Measurements from ENCODE around the gene GJB3.
"Not testable (repeated sequence)": the region's sequence is repeated elsewhere in the genome, so short reads cannot be mapped to it uniquely, and the experiment has no call there.

GJB3 gene

DNA sequence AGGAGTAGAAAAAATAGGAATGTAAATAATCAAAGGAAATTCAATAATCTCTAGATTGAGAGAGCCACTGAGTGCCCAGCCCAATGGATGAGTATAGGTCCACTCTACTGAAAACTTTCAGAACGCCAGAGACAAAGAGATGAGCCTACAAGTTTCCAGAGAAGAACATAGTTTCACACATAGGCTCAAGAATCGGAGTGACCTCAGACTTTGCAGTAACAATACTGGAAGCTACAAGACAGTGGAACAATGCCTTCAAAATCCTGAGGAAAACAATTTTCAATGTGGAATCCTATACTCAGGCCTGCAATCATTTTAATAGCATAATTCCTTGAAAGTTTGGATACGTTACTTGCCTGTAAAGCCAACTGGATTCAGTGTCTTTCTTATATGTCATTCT, 22.8 kb downstream of the GJB3 start:
- Histone ChIP-seq H3K27me3 (no peaks in the 10 kb centered on the region), H3K9me3 (no peaks in the 10 kb centered on the region), H3K27ac (no peak overlapping the region), H3K4me1 (ENCODE audit: control insufficient read depth in 1 of 2, insufficient read depth in 1 of 2, low read depth in 1 of 2, low read length in 1 of 2) (no peaks in the 10 kb centered on the region), H3K4me3 (ENCODE audit: low read depth in 1 of 2, low read length in 1 of 2) (no peak overlapping the region), H3K36me3 (no peaks in the 10 kb centered on the region)
- TF ChIP-seq, protein P1, sequence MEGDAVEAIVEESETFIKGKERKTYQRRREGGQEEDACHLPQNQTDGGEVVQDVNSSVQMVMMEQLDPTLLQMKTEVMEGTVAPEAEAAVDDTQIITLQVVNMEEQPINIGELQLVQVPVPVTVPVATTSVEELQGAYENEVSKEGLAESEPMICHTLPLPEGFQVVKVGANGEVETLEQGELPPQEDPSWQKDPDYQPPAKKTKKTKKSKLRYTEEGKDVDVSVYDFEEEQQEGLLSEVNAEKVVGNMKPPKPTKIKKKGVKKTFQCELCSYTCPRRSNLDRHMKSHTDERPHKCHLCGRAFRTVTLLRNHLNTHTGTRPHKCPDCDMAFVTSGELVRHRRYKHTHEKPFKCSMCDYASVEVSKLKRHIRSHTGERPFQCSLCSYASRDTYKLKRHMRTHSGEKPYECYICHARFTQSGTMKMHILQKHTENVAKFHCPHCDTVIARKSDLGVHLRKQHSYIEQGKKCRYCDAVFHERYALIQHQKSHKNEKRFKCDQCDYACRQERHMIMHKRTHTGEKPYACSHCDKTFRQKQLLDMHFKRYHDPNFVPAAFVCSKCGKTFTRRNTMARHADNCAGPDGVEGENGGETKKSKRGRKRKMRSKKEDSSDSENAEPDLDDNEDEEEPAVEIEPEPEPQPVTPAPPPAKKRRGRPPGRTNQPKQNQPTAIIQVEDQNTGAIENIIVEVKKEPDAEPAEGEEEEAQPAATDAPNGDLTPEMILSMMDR (IDR thresholded peaks at IDR 0.05), result no peak

DNA sequence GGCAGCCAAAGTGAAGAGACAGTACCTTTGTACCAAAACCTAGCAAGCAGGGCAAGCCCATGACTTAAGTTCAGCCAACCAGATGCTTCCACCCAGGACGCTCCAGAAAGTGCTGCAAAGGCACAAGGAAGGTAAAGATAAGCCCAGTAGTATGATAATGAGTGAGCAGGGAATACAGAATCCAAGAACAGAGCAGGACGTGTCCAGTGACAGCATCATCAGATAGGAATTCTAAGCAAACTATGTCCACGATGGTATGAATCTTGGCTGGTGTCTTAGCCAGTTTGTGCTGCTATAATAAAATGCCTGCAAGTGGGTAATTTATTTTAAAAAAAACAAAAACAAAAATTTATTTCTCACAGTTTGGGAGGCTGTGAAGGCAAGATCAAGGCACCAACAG, 25.4 kb downstream of the GJB3 start:
- no peaks in the 10 kb centered on the region for H3K4me1 ChIP-seq (ENCODE audit: control insufficient read depth in 1 of 2, insufficient read depth in 1 of 2, low read depth in 1 of 2, low read length in 1 of 2)
- no peaks in the 10 kb centered on the region for H3K27me3 ChIP-seq
- no peak overlapping the region for H3K4me3 ChIP-seq (ENCODE audit: low read depth in 1 of 2, low read length in 1 of 2)
- H3K36me3 ChIP-seq, result no peaks in the 10 kb centered on the region
- H3K9me3 ChIP-seq, result no peaks in the 10 kb centered on the region
- H3K27ac ChIP-seq, result no peak overlapping the region
- TF ChIP-seq, protein P1 (IDR thresholded peaks at IDR 0.05), result no peak

DNA sequence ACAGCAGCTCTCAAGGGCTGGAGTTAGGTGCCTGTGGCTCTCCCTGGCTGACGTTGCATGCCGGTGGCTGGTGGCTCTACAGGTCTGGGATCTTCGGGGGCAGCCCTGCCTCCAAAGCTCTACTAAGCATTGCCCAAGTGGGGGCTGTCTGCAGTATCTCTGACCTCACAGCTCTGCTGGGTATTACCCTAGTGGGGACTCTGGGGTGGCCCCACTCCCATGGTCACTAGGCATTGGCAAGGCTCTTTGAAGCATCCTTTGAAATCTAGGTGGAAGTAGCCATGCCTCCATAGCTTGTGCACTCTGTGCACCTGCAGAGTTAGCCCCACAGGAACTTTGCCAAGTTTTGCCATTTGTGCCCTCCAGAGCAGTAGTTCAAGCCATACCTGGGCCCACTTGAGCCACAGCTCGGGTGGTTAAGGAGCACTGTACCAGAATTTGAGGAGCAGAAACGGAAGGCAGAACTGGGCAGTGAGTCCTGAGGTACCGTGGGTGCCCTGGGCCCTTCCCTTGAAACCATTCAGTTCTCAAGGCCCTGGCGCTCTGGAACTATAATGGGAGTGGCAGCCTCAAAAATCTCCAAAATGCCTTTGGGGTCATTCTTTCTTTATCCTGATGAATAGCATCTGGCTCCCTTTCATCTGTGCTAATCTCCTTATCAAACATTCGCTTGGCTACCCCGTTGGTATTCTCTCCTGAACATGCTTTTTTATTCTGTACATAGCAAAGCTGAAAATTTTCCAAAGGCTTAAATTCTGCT, 27.2 kb downstream of the GJB3 start:
- Histone ChIP-seq H3K27ac (no peak overlapping the region), H3K36me3 (no peaks in the 10 kb centered on the region), H3K9me3 (no peaks in the 10 kb centered on the region), H3K4me1 (ENCODE audit: control insufficient read depth in 1 of 2, insufficient read depth in 1 of 2, low read depth in 1 of 2, low read length in 1 of 2) (no peaks in the 10 kb centered on the region), H3K27me3 (no peaks in the 10 kb centered on the region), H3K4me3 (ENCODE audit: low read depth in 1 of 2, low read length in 1 of 2) (no peak overlapping the region)
- TF ChIP-seq, protein P1 (IDR thresholded peaks at IDR 0.05), result no peak

DNA sequence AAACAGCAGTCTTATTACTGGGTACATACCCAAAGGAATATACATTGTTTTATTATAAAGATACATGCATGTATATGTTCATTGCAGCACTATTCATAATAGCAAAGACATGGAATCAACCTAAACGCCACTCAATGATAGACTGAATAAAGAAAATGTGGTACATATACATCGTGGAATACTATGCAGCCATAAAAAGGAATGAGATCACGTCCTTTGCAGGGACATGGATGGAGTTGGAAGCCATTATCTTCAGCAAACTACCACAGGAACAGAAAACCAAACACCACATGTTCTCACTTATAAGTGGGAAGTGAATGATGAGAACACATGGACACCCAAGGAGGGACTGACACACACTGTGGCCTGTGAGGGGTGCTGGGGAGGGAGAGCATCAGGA, 29.8 kb downstream of the GJB3 start:
- H3K4me1 ChIP-seq (ENCODE audit: control insufficient read depth in 1 of 2, insufficient read depth in 1 of 2, low read depth in 1 of 2, low read length in 1 of 2); H3K36me3 ChIP-seq; H3K9me3 ChIP-seq; H3K27ac ChIP-seq; H3K27me3 ChIP-seq; H3K4me3 ChIP-seq (ENCODE audit: low read depth in 1 of 2, low read length in 1 of 2): not testable (repeated sequence)

DNA sequence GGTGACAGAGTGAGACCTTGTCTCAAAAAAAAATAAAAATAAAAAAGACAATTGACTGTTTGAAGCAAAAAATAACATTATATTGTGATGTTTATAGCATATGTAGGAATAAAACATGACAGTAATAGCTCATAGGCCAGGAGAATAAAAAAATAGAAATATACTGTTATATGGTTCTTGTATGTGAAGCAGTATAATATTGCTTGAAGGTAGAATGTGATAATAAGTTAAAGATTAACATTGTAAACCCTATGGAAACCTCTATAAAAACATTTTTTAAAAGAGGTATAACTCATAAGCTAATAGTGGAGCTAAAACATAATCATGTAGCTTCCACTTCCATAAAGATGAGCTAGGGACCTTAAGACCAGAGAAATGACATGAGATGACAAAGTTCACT, 35.3 kb downstream of the GJB3 start:
- no peaks in the 10 kb centered on the region for H3K27me3 ChIP-seq
- no peak overlapping the region for H3K27ac ChIP-seq
- no peaks in the 10 kb centered on the region for H3K36me3 ChIP-seq
- H3K4me1 ChIP-seq (ENCODE audit: control insufficient read depth in 1 of 2, insufficient read depth in 1 of 2, low read depth in 1 of 2, low read length in 1 of 2), result no peaks in the 10 kb centered on the region
- H3K9me3 ChIP-seq, result no peaks in the 10 kb centered on the region
- no peak overlapping the region for H3K4me3 ChIP-seq (ENCODE audit: low read depth in 1 of 2, low read length in 1 of 2)
- TF ChIP-seq, protein P1 (IDR thresholded peaks at IDR 0.05), result no peak

DNA sequence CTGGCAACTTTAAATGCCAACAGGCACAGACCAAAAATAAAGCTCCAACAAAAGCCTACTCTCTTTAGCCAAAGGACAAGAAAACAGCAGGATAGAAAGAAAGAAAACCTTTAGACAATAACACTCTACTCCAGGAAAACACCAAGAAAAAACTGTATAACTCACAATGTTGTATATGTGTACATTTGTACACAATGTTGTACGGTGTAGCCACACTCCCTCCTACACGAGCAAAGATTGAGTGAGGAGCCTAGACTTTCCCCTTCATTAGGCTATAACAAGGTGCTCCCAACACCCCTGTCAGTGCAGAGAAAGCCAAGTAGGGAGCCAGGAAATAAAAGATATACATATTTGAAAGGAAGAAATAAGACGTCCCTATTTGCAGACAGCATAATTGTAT, 35.8 kb downstream of the GJB3 start:
- Histone ChIP-seq H3K9me3 (no peaks in the 10 kb centered on the region), H3K36me3 (no peaks in the 10 kb centered on the region), H3K4me1 (ENCODE audit: control insufficient read depth in 1 of 2, insufficient read depth in 1 of 2, low read depth in 1 of 2, low read length in 1 of 2) (no peaks in the 10 kb centered on the region), H3K27me3 (no peaks in the 10 kb centered on the region), H3K4me3 (ENCODE audit: low read depth in 1 of 2, low read length in 1 of 2) (no peak overlapping the region), H3K27ac (no peak overlapping the region)
- TF ChIP-seq, protein P1 (IDR thresholded peaks at IDR 0.05), result no peak

DNA sequence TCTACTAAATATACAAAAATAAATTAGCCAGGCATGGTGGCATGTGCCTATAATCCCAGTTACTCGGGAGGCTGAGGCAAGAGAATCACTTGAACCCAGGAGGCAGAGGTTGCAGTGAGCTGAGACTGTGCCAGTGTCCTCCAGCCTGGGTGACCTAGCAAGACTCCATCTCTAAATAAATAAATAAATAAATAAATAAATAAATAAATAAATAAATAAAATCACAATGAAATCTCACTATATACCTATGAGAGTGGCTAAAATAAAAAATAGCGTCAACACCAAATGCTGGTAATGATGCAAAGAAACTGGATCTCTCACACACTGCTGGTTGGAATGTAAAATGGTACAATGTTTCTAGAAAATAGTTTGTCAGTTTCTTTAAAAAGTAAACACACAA, 37.8 kb downstream of the GJB3 start:
- H3K9me3 ChIP-seq; H3K27ac ChIP-seq; H3K4me3 ChIP-seq (ENCODE audit: low read depth in 1 of 2, low read length in 1 of 2); H3K4me1 ChIP-seq (ENCODE audit: control insufficient read depth in 1 of 2, insufficient read depth in 1 of 2, low read depth in 1 of 2, low read length in 1 of 2); H3K36me3 ChIP-seq; H3K27me3 ChIP-seq: not testable (repeated sequence)
